GM23338 (cell line): ENCODE results near the gene CNR1. TPM values are rescaled to one million over a fixed set of nuclear protein-coding genes. Genes with fewer than 3 reads are reported as not detected.

Experiments
- ATAC-seq: fragments of 200-7000 bp; cut with Tn5 transposase; 3 replicates; pipeline ENCODE4 v1.9.1; 2020
- DNase-seq: peaks from one replicate; pipeline ENCODE4 v3.0.0-alpha.2; 2015; ENCODE audit warnings: low spot score
- H2AFZ ChIP-seq: fragments of 200-600 bp; sonication (generic); 2 replicates; pipeline ENCODE4 v1.8.0; 2016; ENCODE audit warnings: antibody characterized with exemption, mild to moderate bottlenecking, moderate library complexity
- H3F3A ChIP-seq: fragments of 200-600 bp; sonication (generic); replicated peaks from 2 replicates; pipeline ENCODE4 v1.8.0; 2017; ENCODE audit warnings: antibody characterized with exemption, mixed run types, low read depth
- H3K27ac ChIP-seq: fragments of 200-600 bp; sonication (generic); 2 replicates; pipeline ENCODE4 v1.6.1; 2016; ENCODE audit warnings: low read depth
- H3K27me3 ChIP-seq: fragments of 200-600 bp; sonication (generic); 2 replicates; pipeline ENCODE4 v1.8.0; 2016; ENCODE audit warnings: mild to moderate bottlenecking, mixed run types, moderate library complexity; ENCODE audit not compliant: insufficient read depth
- H3K36me3 ChIP-seq: fragments of 200-600 bp; sonication (generic); 2 replicates; pipeline ENCODE4 v1.8.0; 2016; ENCODE audit warnings: mild to moderate bottlenecking; ENCODE audit not compliant: insufficient read depth
- H3K4me1 ChIP-seq: fragments of 200-600 bp; sonication (generic); 2 replicates; pipeline ENCODE4 v1.8.0; 2016; ENCODE audit warnings: mild to moderate bottlenecking, moderate library complexity; ENCODE audit not compliant: insufficient read depth
- H3K4me2 ChIP-seq: fragments of 200-600 bp; sonication (generic); 2 replicates; pipeline ENCODE4 v1.7.1; 2017; ENCODE audit warnings: mixed run types
- H3K4me3 ChIP-seq: fragments of 200-600 bp; sonication (generic); 2 replicates; pipeline ENCODE4 v1.6.1; 2016; ENCODE audit warnings: mixed run types
- H3K79me2 ChIP-seq: fragments of 200-600 bp; sonication (generic); replicated peaks from 2 replicates; pipeline ENCODE4 v1.8.0; 2017; ENCODE audit warnings: mild to moderate bottlenecking; ENCODE audit not compliant: insufficient read depth
- H3K9me2 ChIP-seq: fragments of 200-600 bp; sonication (generic); 2 replicates; pipeline ENCODE4 v1.8.0; 2017; ENCODE audit not compliant: insufficient read depth
- H4K20me1 ChIP-seq: fragments of 200-600 bp; sonication (generic); replicated peaks from 2 replicates; pipeline ENCODE4 v1.8.0; 2017; ENCODE audit warnings: mild to moderate bottlenecking; ENCODE audit not compliant: insufficient read depth
- H3K27ac Mint-ChIP-seq: 2 replicates; pipeline ENCODE4 v1.8.0; 2020; ENCODE audit warnings: inconsistent platforms, mild to moderate bottlenecking, moderate library complexity, mixed read lengths
- H3K27me3 Mint-ChIP-seq: 3 replicates; pipeline ENCODE4 v1.8.0; 2022; ENCODE audit warnings: low read depth, mild to moderate bottlenecking, moderate library complexity, mixed read lengths, inconsistent platforms; ENCODE audit not compliant: insufficient read depth, poor library complexity
- H3K36me3 Mint-ChIP-seq: 3 replicates; pipeline ENCODE4 v1.8.0; 2021; ENCODE audit warnings: low read depth, mild to moderate bottlenecking, inconsistent platforms, moderate library complexity, mixed read lengths
- H3K4me1 Mint-ChIP-seq: 3 replicates; pipeline ENCODE4 v1.8.0; 2020; ENCODE audit warnings: mild to moderate bottlenecking, inconsistent platforms, mixed read lengths
- H3K4me3 Mint-ChIP-seq: 3 replicates; pipeline ENCODE4 v1.8.0; 2021; ENCODE audit warnings: moderate library complexity, mild to moderate bottlenecking, inconsistent platforms, mixed read lengths
- H3K9me3 Mint-ChIP-seq: 3 replicates; pipeline ENCODE4 v1.8.0; 2020; ENCODE audit warnings: moderate library complexity, mild to moderate bottlenecking, inconsistent platforms, mixed read lengths
- CREB1 ChIP-seq: fragments of 250-450 bp; sonication (Bioruptor Pico); IDR thresholded peaks from 2 replicates; pipeline ENCODE4 v1.5.0; 2020; ENCODE audit warnings: low read depth, mild to moderate bottlenecking, moderate library complexity
- JUNB ChIP-seq: IDR thresholded peaks from one replicate; pipeline ENCODE4 v1.6.1; 2016; ENCODE audit warnings: antibody characterized with exemption; ENCODE audit not compliant: unreplicated experiment
- NANOG ChIP-seq: IDR thresholded peaks from 2 replicates; pipeline ENCODE4 v1.6.1; 2016; ENCODE audit warnings: antibody characterized with exemption, borderline replicate concordance
- ZNF114 ChIP-seq: fragments of 250-450 bp; sonication (Bioruptor Pico); IDR thresholded peaks from 2 replicates; pipeline ENCODE4 v1.5.0; 2020; ENCODE audit warnings: mild to moderate bottlenecking, moderate library complexity
- polyA plus RNA-seq: library from polyadenylated mRNA; unstranded; fragments of >200 nt; fragmentation: Nextera tagmentation; extraction: Ambion mirVana; gene quantifications from 2 replicates; pipeline ENCODE4 v1.2.1, GENCODE V29; 2016
- total RNA-seq: library from RNA; depleted of rRNA; stranded (reverse); fragments of >200 nt; shearing (Covaris generic); gene quantifications from 2 replicates; pipeline ENCODE4 v1.2.3, GENCODE V29; 2014
- TF ChIP-seq, protein P1 (sequence below), 2 experiments: fragments of 200-600 bp in 1 of 2; sonication (generic) in 1 of 2; conservative IDR thresholded peaks; 2 replicates each; pipeline versions ENCODE4 v1.5.1 to v1.6.1; 2016 to 2017; ENCODE audit warnings: antibody characterized with exemption in 2 of 2, low read depth in 2 of 2, mild to moderate bottlenecking in 2 of 2, moderate library complexity in 1 of 2

CNR1 gene
- total and polyA plus RNA-seq, 2 experiments from 2014 or later, result 0.71 to 2.6 TPM

DNA sequence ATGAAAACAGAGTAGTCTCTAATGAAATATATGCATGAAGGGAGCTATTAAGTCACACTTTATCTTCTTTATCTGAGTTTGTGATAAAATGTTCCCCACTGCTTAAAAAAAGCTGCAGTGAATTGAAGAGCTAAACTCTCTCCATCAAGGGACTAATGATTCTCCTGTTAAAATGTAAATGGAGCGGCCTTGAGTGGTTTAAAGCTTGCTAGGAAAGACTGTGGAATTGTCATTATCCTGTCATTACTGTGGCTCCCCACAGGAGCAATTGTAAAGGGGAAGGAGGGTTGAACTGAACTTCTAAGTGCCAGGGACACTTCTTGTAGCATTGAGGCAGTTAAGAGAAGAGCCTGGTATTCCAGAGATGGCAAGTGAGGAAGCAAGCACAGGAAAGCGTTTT is 17.3 kb upstream of the CNR1 start:
- DNase-seq (peak; percentile 20), ATAC-seq (no peak; the same call in none of the 3 replicates)
- Histone ChIP-seq H3K4me1 (peaks cover 19% of the 10 kb centered on the region), H3K79me2 (no peaks in the 10 kb centered on the region), H3K9me2 (peaks cover 8% of the 10 kb centered on the region), H3K27ac (no peak overlapping the region), H3K4me2 (peak overlapping the region; percentile 13; the same call in 1 of the 2 replicates), H3K27me3 (no peaks in the 10 kb centered on the region), H3F3A (no peaks in the 10 kb centered on the region), H2AFZ (peak overlapping the region; percentile 34; the same call in 1 of the 2 replicates), H4K20me1 (no peaks in the 10 kb centered on the region), H3K4me3 (no peak overlapping the region), H3K36me3 (no peaks in the 10 kb centered on the region)
- TF ChIP-seq, protein P1, sequence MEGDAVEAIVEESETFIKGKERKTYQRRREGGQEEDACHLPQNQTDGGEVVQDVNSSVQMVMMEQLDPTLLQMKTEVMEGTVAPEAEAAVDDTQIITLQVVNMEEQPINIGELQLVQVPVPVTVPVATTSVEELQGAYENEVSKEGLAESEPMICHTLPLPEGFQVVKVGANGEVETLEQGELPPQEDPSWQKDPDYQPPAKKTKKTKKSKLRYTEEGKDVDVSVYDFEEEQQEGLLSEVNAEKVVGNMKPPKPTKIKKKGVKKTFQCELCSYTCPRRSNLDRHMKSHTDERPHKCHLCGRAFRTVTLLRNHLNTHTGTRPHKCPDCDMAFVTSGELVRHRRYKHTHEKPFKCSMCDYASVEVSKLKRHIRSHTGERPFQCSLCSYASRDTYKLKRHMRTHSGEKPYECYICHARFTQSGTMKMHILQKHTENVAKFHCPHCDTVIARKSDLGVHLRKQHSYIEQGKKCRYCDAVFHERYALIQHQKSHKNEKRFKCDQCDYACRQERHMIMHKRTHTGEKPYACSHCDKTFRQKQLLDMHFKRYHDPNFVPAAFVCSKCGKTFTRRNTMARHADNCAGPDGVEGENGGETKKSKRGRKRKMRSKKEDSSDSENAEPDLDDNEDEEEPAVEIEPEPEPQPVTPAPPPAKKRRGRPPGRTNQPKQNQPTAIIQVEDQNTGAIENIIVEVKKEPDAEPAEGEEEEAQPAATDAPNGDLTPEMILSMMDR (conservative IDR thresholded peaks at IDR 0.05; ENCODE audit: low read depth in 2 of 2), result no peak
- peak; percentile 28; the same call in 1 of the 2 replicates for TF ChIP-seq NANOG
- Mint-ChIP-seq H3K27me3 (peaks cover 3% of the 10 kb centered on the region), H3K4me1 (peaks cover 26% of the 10 kb centered on the region), H3K36me3 (peaks cover 6% of the 10 kb centered on the region; the same call in 1 of the 3 replicates), H3K27ac (no peak overlapping the region), H3K4me3 (no peak overlapping the region), H3K9me3 (peaks cover 8% of the 10 kb centered on the region; the same call in 2 of the 3 replicates)

DNA sequence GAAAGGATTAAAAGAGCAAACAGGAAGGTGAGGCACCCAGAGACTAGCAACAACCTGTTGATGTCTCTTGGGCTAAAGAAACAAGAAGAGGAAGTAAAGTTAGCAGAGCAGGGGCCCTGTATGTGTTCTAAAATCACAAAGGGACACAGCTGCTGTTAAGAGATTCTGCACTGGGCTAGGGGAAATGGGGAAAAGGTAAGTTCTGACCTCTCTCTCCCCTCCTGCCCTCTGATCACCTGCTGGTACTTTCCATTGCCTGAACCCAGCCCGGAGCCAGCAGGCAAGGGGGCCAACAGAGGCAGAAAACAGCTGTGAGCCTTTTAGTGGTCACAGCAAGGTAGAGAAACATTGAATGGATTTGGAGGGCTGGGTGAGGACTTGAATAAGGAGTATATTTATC is 13.5 kb upstream of the CNR1 start:
- Histone ChIP-seq H3K79me2 (no peaks in the 10 kb centered on the region), H3K27me3 (no peaks in the 10 kb centered on the region), H3K4me3 (no peak overlapping the region), H3K27ac (no peak overlapping the region), H3F3A (no peaks in the 10 kb centered on the region), H4K20me1 (no peaks in the 10 kb centered on the region), H2AFZ (peak overlapping the region; percentile 67; the same call in 1 of the 2 replicates), H3K9me2 (peaks cover 8% of the 10 kb centered on the region), H3K4me1 (peaks cover 20% of the 10 kb centered on the region), H3K36me3 (no peaks in the 10 kb centered on the region), H3K4me2 (no peak overlapping the region)
- peaks cover 31% of the 10 kb centered on the region for H3K4me1 Mint-ChIP-seq
- no peak overlapping the region for H3K27ac Mint-ChIP-seq
- peaks cover 6% of the 10 kb centered on the region; the same call in 1 of the 3 replicates for H3K36me3 Mint-ChIP-seq
- peak; percentile 41 for DNase-seq
- peak; percentile 87 for ATAC-seq
- TF ChIP-seq NANOG (no peak), CREB1 (CRISPR knock-in tag) (no peak)
- TF ChIP-seq, protein P1 (conservative IDR thresholded peaks at IDR 0.05; ENCODE audit: low read depth in 2 of 2), result peak; percentile 23 to 28; a peak in 3 of 4 replicates
- no peak overlapping the region for H3K4me3 Mint-ChIP-seq
- peaks cover 8% of the 10 kb centered on the region; the same call in 2 of the 3 replicates for H3K9me3 Mint-ChIP-seq
- H3K27me3 Mint-ChIP-seq, result peaks cover 3% of the 10 kb centered on the region

DNA sequence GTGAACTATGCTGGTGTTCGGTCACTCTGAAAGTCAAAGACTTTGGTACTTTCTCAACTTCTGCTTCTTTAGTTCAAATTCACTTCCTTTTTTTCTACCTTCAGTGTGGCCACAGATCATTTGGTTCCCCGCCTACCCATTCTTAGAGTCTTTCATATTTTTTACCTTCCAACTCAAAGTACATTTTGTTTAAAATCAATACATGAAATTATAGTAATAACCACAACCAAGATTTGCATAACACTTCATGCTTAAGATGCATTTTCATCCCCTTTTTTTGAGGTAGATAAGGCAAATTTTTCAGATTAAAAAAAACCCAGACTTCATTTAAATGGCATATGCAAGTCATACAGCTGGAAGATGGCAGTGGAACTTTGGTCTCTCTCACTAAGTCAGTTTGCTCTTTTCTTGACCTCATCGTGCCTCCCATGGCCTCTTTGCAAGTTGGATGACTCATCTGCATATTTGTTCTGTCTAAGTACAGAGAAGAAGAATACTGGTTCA is 11.9 kb upstream of the CNR1 start:
- H3K36me3 Mint-ChIP-seq, result peaks cover 6% of the 10 kb centered on the region; the same call in 1 of the 3 replicates
- Histone ChIP-seq H3F3A (no peaks in the 10 kb centered on the region), H3K79me2 (no peaks in the 10 kb centered on the region), H3K36me3 (no peaks in the 10 kb centered on the region), H2AFZ (peak overlapping the region; percentile 38; the same call in 1 of the 2 replicates), H3K27ac (no peak overlapping the region), H3K9me2 (peaks cover 8% of the 10 kb centered on the region), H3K27me3 (no peaks in the 10 kb centered on the region), H4K20me1 (no peaks in the 10 kb centered on the region), H3K4me3 (no peak overlapping the region), H3K4me1 (peaks cover 14% of the 10 kb centered on the region; the same call in 1 of the 2 replicates), H3K4me2 (no peak overlapping the region)
- H3K4me3 Mint-ChIP-seq, result no peak overlapping the region
- H3K27ac Mint-ChIP-seq, result no peak overlapping the region
- H3K9me3 Mint-ChIP-seq, result peaks cover 8% of the 10 kb centered on the region; the same call in 2 of the 3 replicates
- peaks cover 23% of the 10 kb centered on the region for H3K4me1 Mint-ChIP-seq
- H3K27me3 Mint-ChIP-seq, result peaks cover 3% of the 10 kb centered on the region
- TF ChIP-seq CREB1 (CRISPR knock-in tag), result no peak
- TF ChIP-seq NANOG, result no peak
- no peak for TF ChIP-seq JUNB
- no peak for TF ChIP-seq ZNF114 (CRISPR knock-in tag)
- DNase-seq (no peak), ATAC-seq (no peak)
